K562 (cell line): ENCODE data around the gene RAB31. TPM values are rescaled to one million over a fixed set of nuclear protein-coding genes. Genes with fewer than 3 reads are reported as not detected.

ENCODE experiments used
- ARID2 ChIP-seq: fragments of 450-650 bp; IDR thresholded peaks from 2 replicates; pipeline ENCODE4 v1.6.1; 2017; ENCODE audit warnings: antibody characterized with exemption, mild to moderate bottlenecking
- CHD1 ChIP-seq: fragments of 200-600 bp; sonication (generic); IDR thresholded peaks from one replicate; pipeline ENCODE4 v1.6.1; 2012; ENCODE audit warnings: mild to moderate bottlenecking, moderate library complexity, low read length, inconsistent platforms
- HDAC3 ChIP-seq: fragments of 450-650 bp; IDR thresholded peaks from 2 replicates; pipeline ENCODE4 v1.6.1; 2018; ENCODE audit warnings: borderline replicate concordance, mild to moderate bottlenecking, moderate library complexity; ENCODE audit not compliant: partially characterized antibody
- HNRNPL ChIP-seq: fragments of 200-400 bp; formaldehyde crosslinking; IDR thresholded peaks from 2 replicates; pipeline ENCODE4 v1.6.1; 2017; ENCODE audit warnings: low read depth, mild to moderate bottlenecking, low read length
- MEF2D ChIP-seq: conservative IDR thresholded peaks from 2 replicates; pipeline ENCODE4 v1.6.1; 2016; ENCODE audit warnings: low read depth, missing genetic modification characterization, missing compliant biosample characterization
- NFRKB ChIP-seq: fragments of 450-650 bp; IDR thresholded peaks from 2 replicates; pipeline ENCODE4 v1.6.1; 2016; ENCODE audit warnings: low read depth
- RBM25 ChIP-seq: fragments of 200-400 bp; formaldehyde crosslinking; IDR thresholded peaks from 2 replicates; pipeline ENCODE4 v1.6.1; 2018; ENCODE audit warnings: low read length, low read depth, moderate library complexity; ENCODE audit not compliant: severe bottlenecking
- SOX6 ChIP-seq: fragments of 450-650 bp; IDR thresholded peaks from 2 replicates; pipeline ENCODE4 v1.6.1; 2014; ENCODE audit warnings: mild to moderate bottlenecking
- SRSF1 ChIP-seq: fragments of 200-400 bp; formaldehyde crosslinking; IDR thresholded peaks from 2 replicates; pipeline ENCODE4 v1.6.1; 2017; ENCODE audit warnings: mild to moderate bottlenecking, low read depth, low read length, moderate library complexity
- ZNF263 ChIP-seq: sonication (generic); formaldehyde crosslinking; IDR thresholded peaks from 2 replicates; pipeline ENCODE4 v1.8.0; 2022; ENCODE audit warnings: mild to moderate bottlenecking, missing genetic modification reagents, borderline replicate concordance
- ZNF717 ChIP-seq: fragments of 250-450 bp; sonication (Bioruptor Pico); IDR thresholded peaks from 2 replicates; pipeline ENCODE4 v1.5.0; 2021
- polyA plus RNA-seq, 8 experiments: library from polyadenylated mRNA; depleted of rRNA in 4 of 8; stranded (reverse) in 5 of 8; unstranded in 3 of 8; fragments of >200 nt; fragmentation: Nextera tagmentation in 2 of 8; fragmentation: Illumina TruSeq in 1 of 8; extraction: Ambion mirVana in 2 of 8; extraction: Trizol in 1 of 8; gene quantifications; 2 replicates each; pipeline versions ENCODE4 v1.2.1 to v1.2.3, GENCODE V29; 2011 to 2014; ENCODE audit warnings: inconsistent platforms in 1 of 8, missing spikeins in 1 of 8
- total RNA-seq, 7 experiments: library from RNA; depleted of rRNA in 6 of 7; stranded (reverse); fragments of >200 nt in 6 of 7; fragmentation: Illumina TruSeq in 2 of 7; extraction: Trizol in 2 of 7; gene quantifications; 2 replicates each; pipeline versions ENCODE4 v1.2.1 to v1.2.3, GENCODE V29; 2011 to 2021; ENCODE audit warnings: low replicate concordance in 1 of 7
- TF ChIP-seq, protein P1 (sequence below): fragments of 450-650 bp; IDR thresholded peaks from 2 replicates; pipeline ENCODE4 v1.6.1; 2016; ENCODE audit warnings: antibody characterized with exemption
- TF ChIP-seq, protein P2 (sequence below), 2 experiments: fragments of 450-650 bp; formaldehyde crosslinking in 1 of 2; IDR thresholded peaks; 2 replicates each; pipeline versions ENCODE4 v1.4.0 to v1.6.1; 2014 to 2020; ENCODE audit warnings: mild to moderate bottlenecking in 2 of 2, borderline replicate concordance in 1 of 2, low read depth in 1 of 2
- TF ChIP-seq, protein P3 (sequence below): fragments of 450-650 bp; IDR thresholded peaks from 2 replicates; pipeline ENCODE4 v1.6.1; 2017; ENCODE audit warnings: antibody characterized with exemption, mild to moderate bottlenecking

RAB31 gene
- total and polyA plus RNA-seq, 9 of the 15 experiments (the other 6 are each of a cell fraction or from before 2014, with no cell fraction given): 20.7 to 70.4 (median 41.3) TPM

DNA sequence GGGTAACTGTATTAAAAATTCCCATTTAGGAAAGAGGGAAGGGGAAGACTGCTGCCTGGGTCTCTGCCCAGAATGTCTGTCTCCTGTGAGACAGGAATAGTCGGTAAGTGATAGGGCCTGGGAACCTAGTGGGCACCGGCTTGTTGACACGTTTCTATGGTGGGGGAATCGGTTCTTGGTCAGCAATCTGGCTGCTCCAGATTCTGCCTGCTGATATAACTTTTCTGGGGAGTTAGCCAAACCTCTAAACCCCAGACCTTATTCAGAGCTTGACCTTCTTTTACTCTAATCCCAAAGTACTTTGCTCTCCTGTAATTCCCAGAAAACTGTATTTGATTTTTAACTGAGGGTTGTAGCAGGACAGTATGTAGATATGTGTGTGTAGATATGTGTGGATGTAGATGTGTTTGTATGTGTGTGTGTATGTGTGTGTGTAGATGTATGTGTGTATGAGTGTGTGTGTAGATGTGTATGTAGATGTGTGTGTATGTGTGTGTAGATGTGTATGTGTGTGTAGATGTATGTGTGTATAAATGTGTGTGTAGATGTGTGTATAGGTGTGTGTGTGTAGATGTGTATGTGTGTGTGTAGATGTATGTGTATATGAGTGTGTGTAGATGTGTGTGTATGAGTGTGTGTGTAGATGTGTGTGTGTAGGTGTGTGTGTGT is 115.8 kb downstream of the RAB31 start (continued):
- no peak for TF ChIP-seq ZNF717 (CRISPR knock-in tag)
- TF ChIP-seq, protein P1, sequence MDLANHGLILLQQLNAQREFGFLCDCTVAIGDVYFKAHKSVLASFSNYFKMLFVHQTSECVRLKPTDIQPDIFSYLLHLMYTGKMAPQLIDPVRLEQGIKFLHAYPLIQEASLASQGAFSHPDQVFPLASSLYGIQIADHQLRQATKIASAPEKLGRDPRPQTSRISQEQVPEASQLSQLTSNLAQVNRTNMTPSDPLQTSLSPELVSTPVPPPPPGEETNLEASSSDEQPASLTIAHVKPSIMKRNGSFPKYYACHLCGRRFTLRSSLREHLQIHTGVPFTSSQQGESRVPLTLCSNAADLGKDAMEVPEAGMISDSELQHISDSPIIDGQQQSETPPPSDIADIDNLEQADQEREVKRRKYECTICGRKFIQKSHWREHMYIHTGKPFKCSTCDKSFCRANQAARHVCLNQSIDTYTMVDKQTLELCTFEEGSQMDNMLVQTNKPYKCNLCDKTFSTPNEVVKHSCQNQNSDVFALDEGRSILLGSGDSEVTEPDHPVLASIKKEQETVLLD: no peak
- 0 out of 2 replicates have a peak, but pooled peaks have one; percentile 25 for TF ChIP-seq SOX6
- TF ChIP-seq, protein P2, sequence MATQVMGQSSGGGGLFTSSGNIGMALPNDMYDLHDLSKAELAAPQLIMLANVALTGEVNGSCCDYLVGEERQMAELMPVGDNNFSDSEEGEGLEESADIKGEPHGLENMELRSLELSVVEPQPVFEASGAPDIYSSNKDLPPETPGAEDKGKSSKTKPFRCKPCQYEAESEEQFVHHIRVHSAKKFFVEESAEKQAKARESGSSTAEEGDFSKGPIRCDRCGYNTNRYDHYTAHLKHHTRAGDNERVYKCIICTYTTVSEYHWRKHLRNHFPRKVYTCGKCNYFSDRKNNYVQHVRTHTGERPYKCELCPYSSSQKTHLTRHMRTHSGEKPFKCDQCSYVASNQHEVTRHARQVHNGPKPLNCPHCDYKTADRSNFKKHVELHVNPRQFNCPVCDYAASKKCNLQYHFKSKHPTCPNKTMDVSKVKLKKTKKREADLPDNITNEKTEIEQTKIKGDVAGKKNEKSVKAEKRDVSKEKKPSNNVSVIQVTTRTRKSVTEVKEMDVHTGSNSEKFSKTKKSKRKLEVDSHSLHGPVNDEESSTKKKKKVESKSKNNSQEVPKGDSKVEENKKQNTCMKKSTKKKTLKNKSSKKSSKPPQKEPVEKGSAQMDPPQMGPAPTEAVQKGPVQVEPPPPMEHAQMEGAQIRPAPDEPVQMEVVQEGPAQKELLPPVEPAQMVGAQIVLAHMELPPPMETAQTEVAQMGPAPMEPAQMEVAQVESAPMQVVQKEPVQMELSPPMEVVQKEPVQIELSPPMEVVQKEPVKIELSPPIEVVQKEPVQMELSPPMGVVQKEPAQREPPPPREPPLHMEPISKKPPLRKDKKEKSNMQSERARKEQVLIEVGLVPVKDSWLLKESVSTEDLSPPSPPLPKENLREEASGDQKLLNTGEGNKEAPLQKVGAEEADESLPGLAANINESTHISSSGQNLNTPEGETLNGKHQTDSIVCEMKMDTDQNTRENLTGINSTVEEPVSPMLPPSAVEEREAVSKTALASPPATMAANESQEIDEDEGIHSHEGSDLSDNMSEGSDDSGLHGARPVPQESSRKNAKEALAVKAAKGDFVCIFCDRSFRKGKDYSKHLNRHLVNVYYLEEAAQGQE (IDR thresholded peaks at IDR 0.05; ENCODE audit: borderline replicate concordance): no peak
- TF ChIP-seq, protein P2 (CRISPR knock-in tag; IDR thresholded peaks at IDR 0.05; ENCODE audit: low read depth): no peak
- TF ChIP-seq ZNF263 (CRISPR knock-in tag): no peak
- TF ChIP-seq HDAC3: no peak
- TF ChIP-seq NFRKB: peak; percentile 60
- no peak for TF ChIP-seq RBM25
- TF ChIP-seq CHD1: no peak
- no peak for TF ChIP-seq SRSF1
- TF ChIP-seq ARID2: peak; percentile 73
- peak; percentile 68; the same call in 1 of the 2 replicates for TF ChIP-seq MEF2D (tag)
- TF ChIP-seq, protein P3, sequence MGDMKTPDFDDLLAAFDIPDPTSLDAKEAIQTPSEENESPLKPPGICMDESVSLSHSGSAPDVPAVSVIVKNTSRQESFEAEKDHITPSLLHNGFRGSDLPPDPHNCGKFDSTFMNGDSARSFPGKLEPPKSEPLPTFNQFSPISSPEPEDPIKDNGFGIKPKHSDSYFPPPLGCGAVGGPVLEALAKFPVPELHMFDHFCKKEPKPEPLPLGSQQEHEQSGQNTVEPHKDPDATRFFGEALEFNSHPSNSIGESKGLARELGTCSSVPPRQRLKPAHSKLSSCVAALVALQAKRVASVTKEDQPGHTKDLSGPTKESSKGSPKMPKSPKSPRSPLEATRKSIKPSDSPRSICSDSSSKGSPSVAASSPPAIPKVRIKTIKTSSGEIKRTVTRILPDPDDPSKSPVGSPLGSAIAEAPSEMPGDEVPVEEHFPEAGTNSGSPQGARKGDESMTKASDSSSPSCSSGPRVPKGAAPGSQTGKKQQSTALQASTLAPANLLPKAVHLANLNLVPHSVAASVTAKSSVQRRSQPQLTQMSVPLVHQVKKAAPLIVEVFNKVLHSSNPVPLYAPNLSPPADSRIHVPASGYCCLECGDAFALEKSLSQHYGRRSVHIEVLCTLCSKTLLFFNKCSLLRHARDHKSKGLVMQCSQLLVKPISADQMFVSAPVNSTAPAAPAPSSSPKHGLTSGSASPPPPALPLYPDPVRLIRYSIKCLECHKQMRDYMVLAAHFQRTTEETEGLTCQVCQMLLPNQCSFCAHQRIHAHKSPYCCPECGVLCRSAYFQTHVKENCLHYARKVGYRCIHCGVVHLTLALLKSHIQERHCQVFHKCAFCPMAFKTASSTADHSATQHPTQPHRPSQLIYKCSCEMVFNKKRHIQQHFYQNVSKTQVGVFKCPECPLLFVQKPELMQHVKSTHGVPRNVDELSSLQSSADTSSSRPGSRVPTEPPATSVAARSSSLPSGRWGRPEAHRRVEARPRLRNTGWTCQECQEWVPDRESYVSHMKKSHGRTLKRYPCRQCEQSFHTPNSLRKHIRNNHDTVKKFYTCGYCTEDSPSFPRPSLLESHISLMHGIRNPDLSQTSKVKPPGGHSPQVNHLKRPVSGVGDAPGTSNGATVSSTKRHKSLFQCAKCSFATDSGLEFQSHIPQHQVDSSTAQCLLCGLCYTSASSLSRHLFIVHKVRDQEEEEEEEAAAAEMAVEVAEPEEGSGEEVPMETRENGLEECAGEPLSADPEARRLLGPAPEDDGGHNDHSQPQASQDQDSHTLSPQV: no peak
- TF ChIP-seq HNRNPL: no peak
